Esophagus muscularis mucosa (tissue), 4 donors: ENCODE data around the gene TARDBP. TPM values are rescaled to one million over a fixed set of nuclear protein-coding genes. Genes with fewer than 3 reads are reported as not detected.
"Not testable (repeated sequence)": the region's sequence is repeated elsewhere in the genome, so short reads cannot be mapped to it uniquely, and the experiment has no call there.

Experiments
- DNase-seq: peaks from one replicate; pipeline ENCODE4 v3.0.0-alpha.2; 2017; ENCODE audit errors: extremely low spot score
- H3K27ac ChIP-seq, 4 donors: fragments of 200-600 bp; sonication (generic); replicated peaks in 1 of 4; 1 replicate in 3 of 4; 2 replicates in 1 of 4; pipeline ENCODE4 v1.5.1; 2016 to 2019; ENCODE audit warnings: mild to moderate bottlenecking in 1 of 4
- H3K27me3 ChIP-seq, 4 donors: fragments of 200-600 bp; sonication (generic); one replicate each; pipeline versions ENCODE4 v1.5.1 to v1.6.0; 2016 to 2019
- H3K36me3 ChIP-seq, 4 donors: fragments of 200-600 bp; sonication (generic); one replicate each; pipeline ENCODE4 v1.5.1; 2016 to 2019
- H3K4me1 ChIP-seq, 4 donors: fragments of 200-600 bp; sonication (generic); one replicate each; pipeline ENCODE4 v1.5.1; 2016 to 2019
- H3K4me3 ChIP-seq, 4 donors: fragments of 200-600 bp; sonication (generic); 1 replicate in 2 of 4; 2 replicates in 2 of 4; pipeline ENCODE4 v1.5.1; 2016 to 2019; ENCODE audit warnings: mild to moderate bottlenecking in 4 of 4, moderate library complexity in 1 of 4
- H3K9me3 ChIP-seq, 4 donors: fragments of 200-600 bp; sonication (generic); 1 replicate in 3 of 4; 2 replicates in 1 of 4; pipeline ENCODE4 v1.5.1; 2016 to 2019
- EP300 ChIP-seq: sonication (generic); formaldehyde crosslinking; IDR thresholded peaks from one replicate; pipeline ENCODE4 v1.6.1; 2017; ENCODE audit warnings: antibody characterized with exemption
- POLR2A ChIP-seq: fragments of 450-650 bp; IDR thresholded peaks from one replicate; pipeline ENCODE4 v1.6.1; 2017; ENCODE audit warnings: antibody characterized with exemption, moderate library complexity, mild to moderate bottlenecking, low read depth
- POLR2AphosphoS5 ChIP-seq, 2 donors: sonication (generic); formaldehyde crosslinking; IDR thresholded peaks; one replicate each; pipeline ENCODE4 v1.6.1; 2017; ENCODE audit warnings: antibody characterized with exemption in 2 of 2
- WGBS: methylation state at CpG from one replicate; pipeline ENCODE4 v1.1.5; 2018; 5-methylcytosine and 5-hydroxymethylcytosine counted together
- intact Hi-C: fragments of 100-400 bp; cut with DNase I; formaldehyde crosslinking; loops from one replicate; pipeline ENCODE4 v1.15.1; 2023
- total RNA-seq, 4 donors: library from RNA; depleted of rRNA; stranded (reverse); fragments of >200 nt; gene quantifications; one replicate each; pipeline versions ENCODE4 v1.1.0 to v1.2.1, GENCODE V29; 2016
- TF ChIP-seq, protein P1 (sequence below), 3 experiments: fragments of 200-600 bp in 2 of 3; fragments of 450-650 bp in 1 of 3; sonication (generic) in 2 of 3; IDR thresholded peaks; one replicate each; pipeline ENCODE4 v1.5.1; 2017 to 2019; ENCODE audit warnings: antibody characterized with exemption in 3 of 3, mild to moderate bottlenecking in 2 of 3, moderate library complexity in 1 of 3

The TARDBP gene
- total RNA-seq, 4 donors from 2014 or later, result 74.9 to 184 (median 137) TPM

DNA sequence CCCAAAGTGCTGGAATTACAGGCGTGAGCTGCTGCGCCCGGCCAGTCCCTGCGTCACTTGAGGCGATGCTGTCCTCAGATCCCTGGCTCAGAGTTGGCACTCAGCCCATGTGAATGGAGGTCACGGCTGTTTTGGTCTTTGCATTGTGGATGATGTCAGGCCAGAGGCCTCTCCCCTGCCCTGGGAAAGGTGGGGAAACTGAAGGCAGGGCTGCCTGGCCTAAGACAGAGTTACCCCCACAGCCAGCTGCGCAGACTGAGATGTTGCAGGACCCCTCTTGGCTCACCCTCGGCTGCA is 33.8 kb downstream of the TARDBP start:
- Histone ChIP-seq H3K27me3 (peaks cover 0 to 6% (median 0%) of the 10 kb centered on the region in 4 donors), H3K4me3 (no peak overlapping the region), H3K9me3 (no peaks in the 10 kb centered on the region), H3K4me1 (no peaks in the 10 kb centered on the region), H3K27ac (no peak overlapping the region), H3K36me3 (no peaks in the 10 kb centered on the region)
- intact Hi-C loops, result no loop called here
- WGBS, result 87% methylated on average over 7 of the region's 8 CpGs
- DNase-seq, result no peak
- TF ChIP-seq POLR2AphosphoS5 (IDR thresholded peaks at IDR 0.05) (no peak), POLR2A (no peak), EP300 (no peak)
- TF ChIP-seq, protein P1, sequence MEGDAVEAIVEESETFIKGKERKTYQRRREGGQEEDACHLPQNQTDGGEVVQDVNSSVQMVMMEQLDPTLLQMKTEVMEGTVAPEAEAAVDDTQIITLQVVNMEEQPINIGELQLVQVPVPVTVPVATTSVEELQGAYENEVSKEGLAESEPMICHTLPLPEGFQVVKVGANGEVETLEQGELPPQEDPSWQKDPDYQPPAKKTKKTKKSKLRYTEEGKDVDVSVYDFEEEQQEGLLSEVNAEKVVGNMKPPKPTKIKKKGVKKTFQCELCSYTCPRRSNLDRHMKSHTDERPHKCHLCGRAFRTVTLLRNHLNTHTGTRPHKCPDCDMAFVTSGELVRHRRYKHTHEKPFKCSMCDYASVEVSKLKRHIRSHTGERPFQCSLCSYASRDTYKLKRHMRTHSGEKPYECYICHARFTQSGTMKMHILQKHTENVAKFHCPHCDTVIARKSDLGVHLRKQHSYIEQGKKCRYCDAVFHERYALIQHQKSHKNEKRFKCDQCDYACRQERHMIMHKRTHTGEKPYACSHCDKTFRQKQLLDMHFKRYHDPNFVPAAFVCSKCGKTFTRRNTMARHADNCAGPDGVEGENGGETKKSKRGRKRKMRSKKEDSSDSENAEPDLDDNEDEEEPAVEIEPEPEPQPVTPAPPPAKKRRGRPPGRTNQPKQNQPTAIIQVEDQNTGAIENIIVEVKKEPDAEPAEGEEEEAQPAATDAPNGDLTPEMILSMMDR (IDR thresholded peaks at IDR 0.05), result no peak

DNA sequence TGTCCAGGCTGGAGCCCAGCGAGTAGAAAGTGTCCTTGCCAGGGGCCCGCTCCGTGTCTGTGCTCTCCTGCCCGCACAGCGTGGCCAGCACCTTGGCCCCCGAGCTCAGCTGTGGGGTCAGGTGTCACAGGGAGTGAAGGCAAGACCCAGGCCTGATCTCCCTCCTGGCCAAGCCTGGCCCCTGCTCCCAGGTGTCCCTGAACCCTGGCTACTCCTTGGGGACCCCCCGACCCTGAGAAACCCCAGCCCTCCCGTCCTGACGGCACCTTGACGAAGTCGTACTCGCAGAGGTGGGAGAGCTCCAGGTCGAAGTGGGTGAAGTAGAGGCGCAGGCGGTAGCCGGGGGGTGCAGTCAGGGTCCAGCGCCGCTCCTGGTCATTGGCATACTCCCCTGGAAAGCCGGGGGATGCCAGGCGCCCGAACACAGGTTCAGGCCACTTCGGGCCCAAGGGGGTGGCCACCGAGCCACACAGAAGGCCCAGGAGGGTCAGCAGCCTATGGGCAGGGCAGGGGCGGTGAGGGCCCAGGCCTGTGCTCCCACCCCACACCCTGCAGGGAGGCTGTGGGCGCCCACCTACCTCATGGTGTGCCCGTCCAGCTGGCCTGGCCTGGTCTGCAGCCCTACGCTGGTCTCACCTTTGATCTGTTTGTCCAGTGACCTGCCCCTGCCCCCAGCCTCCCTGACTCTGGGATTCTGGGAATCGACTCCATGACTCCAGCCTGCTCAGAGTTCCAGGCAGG is 34.3 kb downstream of the TARDBP start, which contains the start of gene MASP2:
MASP2 (minus strand) TSS at position 615 of the 741 bp plus-strand sequence; CDS start at position 583, 32 bp downstream.
- Histone ChIP-seq H3K27ac (no peak within 1 kb of the TSS), H3K4me1 (no peaks in the 10 kb centered on the region), H3K27me3 (peaks cover 0 to 6% (median 0%) of the 10 kb centered on the region in 4 donors), H3K9me3 (no peaks in the 10 kb centered on the region), H3K4me3 (no peak within 1 kb of the TSS), H3K36me3 (no peaks in the 10 kb centered on the region)
- TF ChIP-seq POLR2A (no peak), EP300 (no peak), POLR2AphosphoS5 (IDR thresholded peaks at IDR 0.05) (no peak)
- TF ChIP-seq, protein P1 (IDR thresholded peaks at IDR 0.05), result no peak
- no peak for DNase-seq
- 93% methylated on average over 19 of the region's 28 CpGs for WGBS
- intact Hi-C loops, result no loop called here

DNA sequence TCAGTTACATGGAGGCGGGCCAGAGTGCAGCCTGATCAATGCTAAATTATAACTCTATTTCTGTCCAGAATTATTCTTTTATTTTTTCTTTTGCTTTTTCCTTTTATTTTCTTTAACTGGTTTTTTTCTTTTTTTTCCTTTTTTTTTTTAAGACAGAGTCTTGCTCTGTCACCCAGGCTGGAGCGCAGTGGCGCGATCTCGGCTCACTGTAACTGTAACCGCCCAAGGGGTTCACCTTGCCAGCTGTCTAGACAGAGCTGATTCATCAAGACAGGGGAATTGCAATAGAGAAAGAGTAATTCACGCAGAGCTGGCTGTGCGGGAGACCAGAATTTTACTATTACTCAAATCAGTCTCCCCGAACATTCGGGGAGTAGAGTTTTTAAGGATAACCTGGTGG is 38.7 kb downstream of the TARDBP start:
- H3K4me1 ChIP-seq, DNase-seq, H3K27ac ChIP-seq, H3K4me3 ChIP-seq, intact Hi-C loops, H3K9me3 ChIP-seq: not testable (repeated sequence)
- Histone ChIP-seq H3K27me3 (peaks cover 0 to 21% (median 0%) of the 10 kb centered on the region in 4 donors), H3K36me3 (peaks cover 6 to 25% (median 19%) of the 10 kb centered on the region in 4 donors)
- 75% methylated on average over 10 of the region's 10 CpGs for WGBS

GRCh38 chr1:11051781-11052511 is 39.5 kb downstream of the TARDBP start:
- TF ChIP-seq POLR2A, result no peak
- no peak for TF ChIP-seq EP300
- TF ChIP-seq, protein P1 (IDR thresholded peaks at IDR 0.05), result no peak
- no peak for TF ChIP-seq POLR2AphosphoS5 (IDR thresholded peaks at IDR 0.05)
- no peak overlapping the region for H3K4me3 ChIP-seq
- intact Hi-C loops, result no loop called here
- H3K27ac ChIP-seq, result no peak overlapping the region
- H3K27me3 ChIP-seq, result peaks cover 0 to 21% (median 0%) of the 10 kb centered on the region in 4 donors
- WGBS, result 60% methylated on average over 19 of the region's 19 CpGs
- H3K9me3 ChIP-seq, result no peaks in the 10 kb centered on the region
- H3K36me3 ChIP-seq, result peaks cover 6 to 33% (median 27%) of the 10 kb centered on the region in 4 donors
- peaks cover 0 to 10% (median 4%) of the 10 kb centered on the region in 4 donors for H3K4me1 ChIP-seq
- no peak for DNase-seq
